ENCODE measurements around the gene MBD3.

The MBD3 gene

GRCh38 chr19:1527650-1528309 is 64.9 kb downstream of the MBD3 start:
- H3K4me1 ChIP-seq (ENCODE audit: control insufficient read depth, insufficient read depth, low read length), result no peaks in the 10 kb centered on the region
- TF ChIP-seq SCRT2 (tag by site-specific recombination; IDR thresholded peaks at IDR 0.05) (peak; percentile 24; the same call in 1 of the 2 replicates), ZNF223 (tag by site-specific recombination; IDR thresholded peaks at IDR 0.05) (0 out of 2 replicates have a peak, but pooled peaks have one; percentile 16), ZNF692 (tag by site-specific recombination; IDR thresholded peaks at IDR 0.05) (no peak), ZEB2 (tag by site-specific recombination; IDR thresholded peaks at IDR 0.05) (peak; percentile 66; the same call in 1 of the 2 replicates)
- POLR2A ChIA-PET, result no interaction called here
- H3K27ac ChIP-seq (ENCODE audit: extremely low read depth, low read depth, low read length), result no peak overlapping the region
- H3K36me3 ChIP-seq (ENCODE audit: control insufficient read depth in 2 of 2, insufficient read depth in 1 of 2, low read length in 2 of 2), result no peaks in the 10 kb centered on the region
- H3K4me3 ChIP-seq (ENCODE audit: low read depth, low read length), result no peak overlapping the region
- no peaks in the 10 kb centered on the region for H3K9me3 ChIP-seq (ENCODE audit: control insufficient read depth, insufficient read depth, low read depth, low read length)
- CTCF ChIA-PET, result no interaction called here

GRCh38 chr19:1526979-1527649 is 65.6 kb downstream of the MBD3 start:
- ChIA-PET CTCF (no interaction called here), POLR2A (no interaction called here)
- no peak for TF ChIP-seq ZNF530 (tag by site-specific recombination; IDR thresholded peaks at IDR 0.05; ENCODE audit: low read depth)
- peak; percentile 87 for TF ChIP-seq SCRT1 (tag by site-specific recombination; IDR thresholded peaks at IDR 0.05; ENCODE audit: borderline replicate concordance)
- peak; percentile 49; the same call in 1 of the 2 replicates for TF ChIP-seq ZEB2 (tag by site-specific recombination; IDR thresholded peaks at IDR 0.05)
- TF ChIP-seq EGR2 (tag by site-specific recombination; IDR thresholded peaks at IDR 0.05; ENCODE audit: low read depth), result peak; percentile 86; the same call in 1 of the 2 replicates
- TF ChIP-seq SCRT2 (tag by site-specific recombination; IDR thresholded peaks at IDR 0.05), result peak; percentile 95
- TF ChIP-seq PATZ1 (tag by site-specific recombination; IDR thresholded peaks at IDR 0.05), result peak; percentile 21; the same call in 1 of the 2 replicates
- peak; percentile 79 for TF ChIP-seq ZFHX2 (tag by site-specific recombination; conservative IDR thresholded peaks at IDR 0.05)
- TF ChIP-seq ZNF280D (tag by site-specific recombination; IDR thresholded peaks at IDR 0.05), result peak; percentile 60; the same call in 1 of the 2 replicates
- TF ChIP-seq ZNF600 (tag by site-specific recombination; IDR thresholded peaks at IDR 0.05), result peak; percentile 52; the same call in 1 of the 2 replicates
- no peak for TF ChIP-seq ZNF777 (tag by site-specific recombination; IDR thresholded peaks at IDR 0.05; ENCODE audit: borderline replicate concordance)
- Histone ChIP-seq H3K4me3 (ENCODE audit: low read depth, low read length) (no peak overlapping the region), H3K36me3 (ENCODE audit: control insufficient read depth in 2 of 2, insufficient read depth in 1 of 2, low read length in 2 of 2) (no peaks in the 10 kb centered on the region), H3K9me3 (ENCODE audit: control insufficient read depth, insufficient read depth, low read depth, low read length) (no peaks in the 10 kb centered on the region), H3K27ac (ENCODE audit: extremely low read depth, low read depth, low read length) (no peak overlapping the region), H3K4me1 (ENCODE audit: control insufficient read depth, insufficient read depth, low read length) (no peaks in the 10 kb centered on the region)

Measured in HEK293 (cell line).